Ectodermal cell (in vitro differentiated cells): Measurements from ENCODE around the gene ESRRA.
A peak's percentile ranks its signal among the peaks of the same experiment; 100 is the strongest.
"Not testable (repeated sequence)": the region's sequence is repeated elsewhere in the genome, so short reads cannot be mapped to it uniquely, and the experiment has no call there.

Experiments used
- H3K27ac ChIP-seq: 2 replicates; pipeline ENCODE4 v1.7.0; 2013; ENCODE audit warnings: mild to moderate bottlenecking, low read depth, low read length; ENCODE audit not compliant: insufficient read depth, poor library complexity, severe bottlenecking
- H3K27me3 ChIP-seq: 2 replicates; pipeline ENCODE4 v1.7.0; 2013; ENCODE audit warnings: mild to moderate bottlenecking, low read length; ENCODE audit not compliant: insufficient read depth, control insufficient read depth, poor library complexity, severe bottlenecking
- H3K36me3 ChIP-seq: one replicate; pipeline ENCODE4 v1.7.0; 2013; ENCODE audit warnings: low read length; ENCODE audit not compliant: control insufficient read depth, insufficient read depth
- H3K4me1 ChIP-seq: one replicate; pipeline ENCODE4 v1.7.0; 2013; ENCODE audit warnings: low read length; ENCODE audit not compliant: control insufficient read depth, insufficient read depth
- H3K4me3 ChIP-seq: 2 replicates; pipeline ENCODE4 v1.7.0; 2013; ENCODE audit warnings: low read depth, low read length, control low read depth; ENCODE audit not compliant: insufficient read depth
- H3K9me3 ChIP-seq: 2 replicates; pipeline ENCODE4 v1.7.0; 2013; ENCODE audit warnings: mild to moderate bottlenecking, low read length, moderate library complexity; ENCODE audit not compliant: control insufficient read depth
- WGBS, 2 experiments: methylation state at CpG; one replicate each; pipeline ENCODE4 v1.1.7; 2013; ENCODE audit warnings: missing lambda C conversion rate in 2 of 2; 5-methylcytosine and 5-hydroxymethylcytosine counted together

Gene ESRRA

GRCh38 chr11:64314146-64314804, 9.0 kb downstream of the ESRRA start:
- Histone ChIP-seq H3K9me3 (no peaks in the 10 kb centered on the region), H3K27ac (no peak overlapping the region), H3K4me3 (no peak overlapping the region), H3K36me3 (peaks cover 2% of the 10 kb centered on the region), H3K4me1 (peaks cover 8% of the 10 kb centered on the region), H3K27me3 (no peaks in the 10 kb centered on the region)
- 94% methylated on average over 19 of the region's 19 CpGs for WGBS, 2 experiments

- Histone ChIP-seq H3K9me3 (no peaks in the 10 kb centered on the region), H3K4me1 (peaks cover 8% of the 10 kb centered on the region), H3K36me3 (peaks cover 2% of the 10 kb centered on the region), H3K27ac (no peak overlapping the region), H3K27me3 (no peaks in the 10 kb centered on the region), H3K4me3 (no peak overlapping the region)
- WGBS, 2 experiments: 91 to 92% methylated on average over 24 of the region's 24 CpGs
Observed at GRCh38 chr11:64314805-64315561, 9.7 kb downstream of the ESRRA start.

GRCh38 chr11:64315667-64316526, 10.6 kb downstream of the ESRRA start:
- not testable (repeated sequence) for H3K4me3 ChIP-seq, H3K4me1 ChIP-seq
- WGBS, 2 experiments: 88 to 90% methylated on average over 25 of the region's 25 CpGs

GRCh38 chr11:64316672-64317324, 11.5 kb downstream of the ESRRA start:
- H3K27ac ChIP-seq: peak overlapping the region; percentile 95
- 11 to 12% methylated on average over 32 of the region's 32 CpGs for WGBS, 2 experiments

More at GRCh38 chr11:64315667-64316526, 10.6 kb downstream of the ESRRA start:
- H3K27me3 ChIP-seq, H3K36me3 ChIP-seq, H3K27ac ChIP-seq, H3K9me3 ChIP-seq: not testable (repeated sequence)

GRCh38 chr11:64317325-64317960, 12.1 kb downstream of the ESRRA start, which contains the start of gene TRMT112:
Gene TRMT112 (minus strand): TSS chr11:64317559. CDS start chr11:64317526, 33 bp downstream.
- WGBS, 2 experiments: 0% methylated on average over 43 of the region's 43 CpGs
- H3K9me3 ChIP-seq: no peaks in the 10 kb centered on the region
- peak within 1 kb of the TSS; percentile 78 for H3K4me3 ChIP-seq
- H3K27ac ChIP-seq: peak within 1 kb of the TSS; percentile 95
- H3K4me1 ChIP-seq: peaks cover 8% of the 10 kb centered on the region
- no peaks in the 10 kb centered on the region for H3K27me3 ChIP-seq
- H3K36me3 ChIP-seq: peaks cover 2% of the 10 kb centered on the region

More at GRCh38 chr11:64316672-64317324, 11.5 kb downstream of the ESRRA start:
- no peaks in the 10 kb centered on the region for H3K9me3 ChIP-seq
- no peaks in the 10 kb centered on the region for H3K27me3 ChIP-seq
- peaks cover 8% of the 10 kb centered on the region for H3K4me1 ChIP-seq
- H3K36me3 ChIP-seq: peaks cover 2% of the 10 kb centered on the region
- peak overlapping the region; percentile 78 for H3K4me3 ChIP-seq

GRCh38 chr11:64317961-64318765, 12.8 kb downstream of the ESRRA start, which contains the start of gene PRDX5:
Gene PRDX5 (plus strand): TSS chr11:64318121. CDS start chr11:64318216, 95 bp downstream.
- no peaks in the 10 kb centered on the region for H3K27me3 ChIP-seq
- H3K9me3 ChIP-seq: no peaks in the 10 kb centered on the region
- peak within 1 kb of the TSS; percentile 78 for H3K4me3 ChIP-seq
- H3K27ac ChIP-seq: peak within 1 kb of the TSS; percentile 95
- 0 to 1% methylated on average over 61 of the region's 61 CpGs for WGBS, 2 experiments
- H3K36me3 ChIP-seq: peaks cover 2% of the 10 kb centered on the region
- H3K4me1 ChIP-seq: peaks cover 8% of the 10 kb centered on the region

GRCh38 chr11:64318766-64319761, 13.7 kb downstream of the ESRRA start:
- peaks cover 8% of the 10 kb centered on the region for H3K4me1 ChIP-seq

GRCh38 chr11:64320556-64320955, 15.2 kb downstream of the ESRRA start:
- Histone ChIP-seq H3K4me3 (no peak overlapping the region), H3K27ac (no peak overlapping the region), H3K36me3 (no peaks in the 10 kb centered on the region), H3K27me3 (no peaks in the 10 kb centered on the region), H3K4me1 (peaks cover 8% of the 10 kb centered on the region), H3K9me3 (no peaks in the 10 kb centered on the region)
- 94 to 98% methylated on average over 7 of the region's 7 CpGs for WGBS, 2 experiments

More at GRCh38 chr11:64318766-64319761, 13.7 kb downstream of the ESRRA start:
- Histone ChIP-seq H3K27me3 (no peaks in the 10 kb centered on the region), H3K4me3 (peak overlapping the region; percentile 78), H3K9me3 (no peaks in the 10 kb centered on the region), H3K27ac (no peak overlapping the region), H3K36me3 (peaks cover 2% of the 10 kb centered on the region)
- 27 to 28% methylated on average over 15 to 19 of the region's 19 CpGs for WGBS, 2 experiments
